ENCODE results near the gene FZR1. TPM values are rescaled to one million over a fixed set of nuclear protein-coding genes. Genes with fewer than 3 reads are reported as not detected.

The FZR1 gene
- total and polyA plus RNA-seq, 2 of the 4 experiments (the other 2 are of a cell fraction): 21.5 to 47.8 TPM

GRCh38 chr19:3463714-3464586 is 42.2 kb upstream of the FZR1 start:
- 73% methylated on average over 10 of the region's 57 CpGs; no CpG with 5 or more reads in 1 of the 2 experiments for WGBS, 2 experiments (ENCODE audit: extremely low coverage in 2 of 2, insufficient read length in 1 of 2)
- H3K9ac ChIP-seq (ENCODE audit: low read depth, low read length): no peak overlapping the region

More at GRCh38 chr19:3463714-3464586, 42.2 kb upstream of the FZR1 start:
- Histone ChIP-seq H4K5ac (ENCODE audit: low read depth, low read length) (no peak overlapping the region), H3K56ac (ENCODE audit: extremely low read depth, insufficient read depth, low read length) (no peak overlapping the region), H4K91ac (ENCODE audit: insufficient read depth, low read depth, low read length) (no peak overlapping the region), H3K4me1 (ENCODE audit: control insufficient read depth, insufficient read depth, low read length) (peaks cover 10% of the 10 kb centered on the region), H3K4ac (ENCODE audit: low read depth, low read length) (no peak overlapping the region), H2BK20ac (ENCODE audit: low read depth, low read length) (no peak overlapping the region), H3K4me2 (ENCODE audit: low read depth, low read length) (no peak overlapping the region), H3K79me1 (ENCODE audit: low read depth in 1 of 2, low read length in 2 of 2) (peaks cover 15 to 56% of the 10 kb centered on the region in 2 experiments), H3K9me3 (ENCODE audit: control insufficient read depth, insufficient read depth, low read length) (no peaks in the 10 kb centered on the region), H4K8ac (ENCODE audit: low read depth in 2 of 2, low read length in 2 of 2) (no peak overlapping the region), H4K20me1 (ENCODE audit: insufficient read depth, low read length) (peaks cover 25% of the 10 kb centered on the region), H2BK120ac (ENCODE audit: low read depth, low read length) (no peak overlapping the region), H3K27me3 (ENCODE audit: control insufficient read depth, insufficient read depth, low read length) (no peaks in the 10 kb centered on the region), H2AFZ (replicated peaks; ENCODE audit: low read length, poor library complexity) (no peak overlapping the region), H2BK5ac (ENCODE audit: low read depth, low read length, poor library complexity, severe bottlenecking) (no peak overlapping the region), H3K23ac (ENCODE audit: low read depth, low read length) (no peak overlapping the region), H2AK5ac (ENCODE audit: low read depth, low read length) (no peak overlapping the region), H2AK9ac (replicated peaks; ENCODE audit: low read depth, low read length, poor library complexity) (no peak overlapping the region), H2BK15ac (ENCODE audit: low read depth, low read length) (no peak overlapping the region), H3K14ac (replicated peaks; ENCODE audit: low read depth, low read length) (no peak overlapping the region), H3K4me3 (ENCODE audit: insufficient read depth, low read depth, low read length) (no peak overlapping the region), H3K36me3 (ENCODE audit: control insufficient read depth, insufficient read depth, low read length) (peaks cover 26% of the 10 kb centered on the region), H3K18ac (ENCODE audit: low read depth, low read length) (no peak overlapping the region), H3K9me1 (ENCODE audit: insufficient read depth, low read length) (peaks cover 6% of the 10 kb centered on the region; the same call in 1 of the 2 replicates), H3K27ac (ENCODE audit: insufficient read depth, low read length) (no peak overlapping the region)
- no peak for TF ChIP-seq MAZ (IDR thresholded peaks at IDR 0.05; ENCODE audit: borderline replicate concordance, low read depth, low read length)
- no peak for TF ChIP-seq RFX5 (IDR thresholded peaks at IDR 0.05; ENCODE audit: low read depth, low read length)
- no peak for TF ChIP-seq RAD21 (IDR thresholded peaks at IDR 0.05; ENCODE audit: low read length)
- no peak for TF ChIP-seq MXI1 (IDR thresholded peaks at IDR 0.05; ENCODE audit: borderline replicate concordance, low read depth, low read length)
- no peak for TF ChIP-seq MAFK (IDR thresholded peaks at IDR 0.05; ENCODE audit: low read depth, low read length)
- no peak for TF ChIP-seq CTCF (conservative IDR thresholded peaks at IDR 0.05; ENCODE audit: low read depth, low read length)
- TF ChIP-seq, protein P1, sequence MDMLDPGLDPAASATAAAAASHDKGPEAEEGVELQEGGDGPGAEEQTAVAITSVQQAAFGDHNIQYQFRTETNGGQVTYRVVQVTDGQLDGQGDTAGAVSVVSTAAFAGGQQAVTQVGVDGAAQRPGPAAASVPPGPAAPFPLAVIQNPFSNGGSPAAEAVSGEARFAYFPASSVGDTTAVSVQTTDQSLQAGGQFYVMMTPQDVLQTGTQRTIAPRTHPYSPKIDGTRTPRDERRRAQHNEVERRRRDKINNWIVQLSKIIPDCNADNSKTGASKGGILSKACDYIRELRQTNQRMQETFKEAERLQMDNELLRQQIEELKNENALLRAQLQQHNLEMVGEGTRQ (IDR thresholded peaks at IDR 0.05; ENCODE audit: low read depth, low read length): no peak
- no peak for TF ChIP-seq BHLHE40 (IDR thresholded peaks at IDR 0.05; ENCODE audit: low read depth, low read length)
- no peak for TF ChIP-seq CHD1 (IDR thresholded peaks at IDR 0.05; ENCODE audit: low read depth, low read length)
- no peak for TF ChIP-seq POLR2A (IDR thresholded peaks at IDR 0.05; ENCODE audit: low read depth, low read length)
- no peak for TF ChIP-seq FOS (IDR thresholded peaks at IDR 0.05; ENCODE audit: low read depth, low read length)
- TF ChIP-seq SMC3 (IDR thresholded peaks at IDR 0.05; ENCODE audit: low read depth, low read length): no peak
- TF ChIP-seq RCOR1 (IDR thresholded peaks at IDR 0.05; ENCODE audit: insufficient replicate concordance, low read length): no peak
- no peak for TF ChIP-seq CEBPB (IDR thresholded peaks at IDR 0.05; ENCODE audit: low read depth, low read length)
- TF ChIP-seq NFE2L2 (IDR thresholded peaks at IDR 0.05; ENCODE audit: low read depth, low read length): no peak
- ATAC-seq (ENCODE audit: low read depth) (no peak), DNase-seq (no peak)
- dilution Hi-C loops (cut with HindIII; ENCODE audit: low sequenced_read_pairs, unreplicated experiment) (no loop called here), in situ Hi-C loops (cut with MboI; ENCODE audit: low sequenced_read_pairs) (no loop called here), intact Hi-C loops (cut with micrococcal nuclease) (no loop called here)
- ChIA-PET POLR2A (ENCODE audit: unreplicated experiment) (no interaction called here), CTCF (no interaction called here)
- no TSS peak for BruUV-seq (replicated peaks)

Data from IMR-90 (cell line).